ENCODE results near the gene RABL6. TPM values are rescaled to one million over a fixed set of nuclear protein-coding genes. Genes with fewer than 3 reads are reported as not detected.
"Not testable (repeated sequence)": the region's sequence is repeated elsewhere in the genome, so short reads cannot be mapped to it uniquely, and the experiment has no call there.

The RABL6 gene
- total RNA-seq, 1 donor from 2014 or later: 18.4 TPM

GRCh38 chr9:136854842-136855460, 47.2 kb downstream of the RABL6 start:
- DNase-seq (ENCODE audit: low spot score): no peak

GRCh38 chr9:136855461-136856078, 47.8 kb downstream of the RABL6 start:
- no peak for DNase-seq (ENCODE audit: low spot score)

More at GRCh38 chr9:136854842-136855460, 47.2 kb downstream of the RABL6 start:
- ATAC-seq: no peak

GRCh38 chr9:136856079-136856476, 48.3 kb downstream of the RABL6 start:
- DNase-seq (ENCODE audit: low spot score): peak; percentile 49
- ATAC-seq: no peak

More at GRCh38 chr9:136855461-136856078, 47.8 kb downstream of the RABL6 start:
- ATAC-seq: no peak

GRCh38 chr9:136856541-136857141, 48.9 kb downstream of the RABL6 start:
- DNase-seq (ENCODE audit: low spot score): no peak
- ATAC-seq: no peak

- ATAC-seq (no peak), DNase-seq (ENCODE audit: low spot score) (peak; percentile 51)
Observed at GRCh38 chr9:136857166-136857565, 49.4 kb downstream of the RABL6 start.

- ATAC-seq (no peak), DNase-seq (ENCODE audit: low spot score) (peak; percentile 51)
Observed at GRCh38 chr9:136857581-136858412, 50.0 kb downstream of the RABL6 start.

GRCh38 chr9:136858452-136858843, 50.7 kb downstream of the RABL6 start:
- ATAC-seq (no peak), DNase-seq (ENCODE audit: low spot score) (peak; percentile 47)

GRCh38 chr9:136858844-136859757, 51.4 kb downstream of the RABL6 start:
- DNase-seq (ENCODE audit: low spot score) (peak; percentile 92), ATAC-seq (peak; percentile 83)

- DNase-seq (ENCODE audit: low spot score) (peak; percentile 48), ATAC-seq (no peak)
Observed at GRCh38 chr9:136860529-136860928, 52.8 kb downstream of the RABL6 start.

- DNase-seq (ENCODE audit: low spot score) (no peak), ATAC-seq (no peak)
Observed at GRCh38 chr9:136860933-136861873, 53.5 kb downstream of the RABL6 start.

- ATAC-seq: no peak
- DNase-seq (ENCODE audit: low spot score): no peak
Observed at GRCh38 chr9:136861874-136862457, 54.2 kb downstream of the RABL6 start.

GRCh38 chr9:136862849-136863622, 55.3 kb downstream of the RABL6 start:
- ATAC-seq: peak; percentile 2

GRCh38 chr9:136863623-136864273, 56.0 kb downstream of the RABL6 start:
- ATAC-seq (peak; percentile 0), DNase-seq (ENCODE audit: low spot score) (no peak)

More at GRCh38 chr9:136862849-136863622, 55.3 kb downstream of the RABL6 start:
- DNase-seq (ENCODE audit: low spot score): peak; percentile 61

- ATAC-seq (peak; percentile 1), DNase-seq (ENCODE audit: low spot score) (peak; percentile 46)
Observed at GRCh38 chr9:136865041-136865767, 57.5 kb downstream of the RABL6 start.

- DNase-seq (ENCODE audit: low spot score) (peak; percentile 76), ATAC-seq (peak; percentile 60)
Observed at GRCh38 chr9:136865768-136866103, 58.0 kb downstream of the RABL6 start.

- ATAC-seq; DNase-seq (ENCODE audit: low spot score): not testable (repeated sequence)
Observed at GRCh38 chr9:136866898-136867421, 59.2 kb downstream of the RABL6 start.

- ATAC-seq (no peak), DNase-seq (ENCODE audit: low spot score) (no peak)
Observed at GRCh38 chr9:136867480-136867879, 59.7 kb downstream of the RABL6 start.

Data from left lobe of liver (tissue), 2 donors.